ENCODE data around the gene CTNNA3. TPM values are rescaled to one million over a fixed set of nuclear protein-coding genes. Genes with fewer than 3 reads are reported as not detected.

CTNNA3 gene
- total RNA-seq, 1 donor from 2014 or later: 3.3 TPM

DNA sequence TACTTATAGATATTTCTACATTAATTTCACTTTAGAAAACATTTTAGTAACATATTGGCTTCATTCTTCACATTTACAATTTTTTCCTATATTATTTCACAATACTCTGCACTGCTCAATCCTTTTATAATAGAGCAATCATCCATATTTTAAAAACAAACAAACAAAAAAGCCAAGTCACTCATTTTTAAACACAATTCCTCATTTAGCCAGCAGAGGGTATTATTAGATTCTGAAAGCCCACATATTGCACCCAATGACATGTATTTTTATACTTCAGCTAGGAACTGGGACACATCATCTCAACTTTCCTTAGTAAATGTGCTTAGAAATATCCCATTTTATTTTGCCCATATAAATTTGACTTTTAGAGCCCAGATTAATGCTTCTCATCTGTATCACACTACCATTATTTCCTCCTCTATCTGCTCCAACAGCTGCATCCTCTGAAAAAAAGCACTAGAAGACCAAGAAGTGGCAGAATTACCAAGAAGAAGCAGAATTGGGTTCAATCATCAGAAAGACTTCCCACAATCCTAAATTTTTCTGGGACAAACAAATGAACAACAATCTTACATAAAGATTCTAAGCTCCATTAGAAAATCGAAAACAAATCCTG, 29.5 kb downstream of the CTNNA3 start:
- no peak overlapping the region for H3K4me3 Mint-ChIP-seq (ENCODE audit: unreplicated experiment)
- TF ChIP-seq, protein P1, sequence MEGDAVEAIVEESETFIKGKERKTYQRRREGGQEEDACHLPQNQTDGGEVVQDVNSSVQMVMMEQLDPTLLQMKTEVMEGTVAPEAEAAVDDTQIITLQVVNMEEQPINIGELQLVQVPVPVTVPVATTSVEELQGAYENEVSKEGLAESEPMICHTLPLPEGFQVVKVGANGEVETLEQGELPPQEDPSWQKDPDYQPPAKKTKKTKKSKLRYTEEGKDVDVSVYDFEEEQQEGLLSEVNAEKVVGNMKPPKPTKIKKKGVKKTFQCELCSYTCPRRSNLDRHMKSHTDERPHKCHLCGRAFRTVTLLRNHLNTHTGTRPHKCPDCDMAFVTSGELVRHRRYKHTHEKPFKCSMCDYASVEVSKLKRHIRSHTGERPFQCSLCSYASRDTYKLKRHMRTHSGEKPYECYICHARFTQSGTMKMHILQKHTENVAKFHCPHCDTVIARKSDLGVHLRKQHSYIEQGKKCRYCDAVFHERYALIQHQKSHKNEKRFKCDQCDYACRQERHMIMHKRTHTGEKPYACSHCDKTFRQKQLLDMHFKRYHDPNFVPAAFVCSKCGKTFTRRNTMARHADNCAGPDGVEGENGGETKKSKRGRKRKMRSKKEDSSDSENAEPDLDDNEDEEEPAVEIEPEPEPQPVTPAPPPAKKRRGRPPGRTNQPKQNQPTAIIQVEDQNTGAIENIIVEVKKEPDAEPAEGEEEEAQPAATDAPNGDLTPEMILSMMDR (IDR thresholded peaks at IDR 0.05; ENCODE audit: partially characterized antibody, unreplicated experiment): peak; percentile 57
- H3K27me3 Mint-ChIP-seq (ENCODE audit: unreplicated experiment): no peaks in the 10 kb centered on the region
- no peaks in the 10 kb centered on the region for H3K36me3 Mint-ChIP-seq (ENCODE audit: unreplicated experiment)
- peaks cover 21% of the 10 kb centered on the region for H3K4me1 Mint-ChIP-seq (ENCODE audit: low read depth, unreplicated experiment)
- peak overlapping the region; percentile 39 for H3K27ac Mint-ChIP-seq (ENCODE audit: unreplicated experiment)
- no peak for DNase-seq
- no peaks in the 10 kb centered on the region for H3K9me3 Mint-ChIP-seq (ENCODE audit: unreplicated experiment)

DNA sequence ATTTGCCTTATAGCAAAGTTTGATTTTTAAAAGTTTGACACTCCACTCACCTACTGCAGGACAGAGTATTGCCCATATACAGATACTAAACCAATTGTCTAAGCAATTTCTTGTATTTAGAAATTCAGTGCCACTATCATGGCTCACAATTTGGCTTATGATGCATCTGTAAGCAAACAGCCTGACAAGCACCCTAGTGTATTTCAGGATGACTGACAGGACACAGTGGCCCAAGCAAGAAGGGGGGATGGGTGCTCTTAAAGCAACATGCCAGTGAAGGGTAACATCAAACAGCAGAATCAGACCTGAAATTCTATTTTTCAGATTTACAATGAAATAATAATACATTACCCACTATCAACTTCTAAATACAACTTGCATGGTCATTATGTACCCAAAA, 30.5 kb downstream of the CTNNA3 start:
- H3K27me3 Mint-ChIP-seq (ENCODE audit: unreplicated experiment): no peaks in the 10 kb centered on the region
- no peaks in the 10 kb centered on the region for H3K36me3 Mint-ChIP-seq (ENCODE audit: unreplicated experiment)
- TF ChIP-seq, protein P1 (IDR thresholded peaks at IDR 0.05; ENCODE audit: partially characterized antibody, unreplicated experiment): no peak
- H3K9me3 Mint-ChIP-seq (ENCODE audit: unreplicated experiment): no peaks in the 10 kb centered on the region
- H3K27ac Mint-ChIP-seq (ENCODE audit: unreplicated experiment): peak overlapping the region; percentile 5
- H3K4me3 Mint-ChIP-seq (ENCODE audit: unreplicated experiment): peak overlapping the region; percentile 50
- peak; percentile 41 for DNase-seq
- H3K4me1 Mint-ChIP-seq (ENCODE audit: low read depth, unreplicated experiment): peaks cover 21% of the 10 kb centered on the region

DNA sequence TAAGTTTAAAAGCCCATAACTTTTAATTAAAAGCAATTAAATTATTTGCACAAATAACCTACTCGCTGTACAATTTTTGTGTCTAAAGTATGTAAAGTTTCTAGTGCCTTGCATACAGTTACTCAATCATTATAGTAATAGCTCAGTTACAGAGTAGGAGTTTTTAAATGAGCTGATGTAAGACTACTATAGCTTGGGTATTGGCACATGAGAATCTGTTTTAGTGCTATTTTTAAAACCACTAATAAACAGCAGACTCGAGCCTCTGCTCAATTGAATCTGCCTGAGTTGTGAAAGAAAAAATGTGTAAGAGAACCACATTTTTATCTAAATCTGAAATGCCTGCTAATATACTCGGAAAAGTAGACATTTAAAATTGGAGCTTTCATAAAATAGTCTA, 31.1 kb downstream of the CTNNA3 start:
- Mint-ChIP-seq H3K4me3 (ENCODE audit: unreplicated experiment) (no peak overlapping the region), H3K27ac (ENCODE audit: unreplicated experiment) (no peak overlapping the region), H3K27me3 (ENCODE audit: unreplicated experiment) (no peaks in the 10 kb centered on the region), H3K4me1 (ENCODE audit: low read depth, unreplicated experiment) (peaks cover 21% of the 10 kb centered on the region), H3K9me3 (ENCODE audit: unreplicated experiment) (no peaks in the 10 kb centered on the region), H3K36me3 (ENCODE audit: unreplicated experiment) (no peaks in the 10 kb centered on the region)
- DNase-seq: no peak
- TF ChIP-seq, protein P1 (IDR thresholded peaks at IDR 0.05; ENCODE audit: partially characterized antibody, unreplicated experiment): no peak

DNA sequence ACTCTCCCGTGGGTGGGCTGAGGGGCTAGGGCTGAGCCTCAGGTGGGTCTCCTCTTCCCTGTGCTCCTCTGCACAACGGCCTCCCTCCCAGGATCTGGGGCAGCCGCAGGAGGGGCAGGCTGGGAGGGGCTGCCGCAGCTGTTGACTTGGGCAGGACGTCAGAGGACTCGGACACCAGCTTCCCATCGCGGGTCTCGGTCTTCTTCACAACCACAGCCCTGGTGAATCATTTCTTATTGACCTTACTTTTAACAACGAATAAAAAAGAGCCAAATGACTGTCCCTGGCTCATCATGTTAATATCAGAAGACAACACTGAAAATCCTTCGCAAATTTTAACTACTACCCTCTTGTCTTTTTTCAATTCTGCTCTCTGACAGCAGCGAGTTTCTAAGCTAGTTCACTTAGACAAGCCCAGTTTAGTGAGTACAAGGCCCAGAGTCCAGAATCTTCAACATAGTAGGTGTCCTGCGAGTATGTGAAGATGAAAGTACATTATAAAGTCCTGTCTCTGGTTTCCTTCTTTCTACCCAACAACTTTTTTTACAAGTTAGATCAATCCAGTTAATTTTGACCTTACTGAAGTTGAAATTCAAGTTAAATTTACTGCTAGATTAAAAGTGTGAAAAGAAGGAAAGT, 32.4 kb downstream of the CTNNA3 start:
- H3K9me3 Mint-ChIP-seq (ENCODE audit: unreplicated experiment): no peaks in the 10 kb centered on the region
- no peak overlapping the region for H3K4me3 Mint-ChIP-seq (ENCODE audit: unreplicated experiment)
- H3K27me3 Mint-ChIP-seq (ENCODE audit: unreplicated experiment): no peaks in the 10 kb centered on the region
- H3K4me1 Mint-ChIP-seq (ENCODE audit: low read depth, unreplicated experiment): peaks cover 21% of the 10 kb centered on the region
- TF ChIP-seq, protein P1 (IDR thresholded peaks at IDR 0.05; ENCODE audit: partially characterized antibody, unreplicated experiment): no peak
- peak; percentile 15 for DNase-seq
- no peak overlapping the region for H3K27ac Mint-ChIP-seq (ENCODE audit: unreplicated experiment)
- H3K36me3 Mint-ChIP-seq (ENCODE audit: unreplicated experiment): no peaks in the 10 kb centered on the region

DNA sequence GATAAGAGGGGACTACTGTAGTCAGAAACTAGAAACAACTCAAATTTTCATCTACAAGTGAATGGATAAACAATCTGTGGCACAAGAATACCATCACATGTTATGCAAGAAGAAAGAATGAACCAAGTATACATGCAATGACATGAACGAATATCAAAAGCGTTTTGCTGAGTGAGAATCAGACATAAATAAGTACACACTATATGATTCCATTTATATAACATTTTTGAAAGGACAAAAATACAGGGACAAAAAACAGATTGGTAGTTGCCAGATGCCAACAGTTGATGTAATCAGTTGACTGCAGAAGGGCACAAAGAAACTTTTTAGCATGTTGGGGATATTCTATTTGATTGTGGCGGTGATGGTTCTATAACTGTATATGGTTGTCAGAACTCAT, 33.6 kb downstream of the CTNNA3 start:
- Mint-ChIP-seq H3K4me3 (ENCODE audit: unreplicated experiment) (no peak overlapping the region), H3K36me3 (ENCODE audit: unreplicated experiment) (no peaks in the 10 kb centered on the region), H3K27ac (ENCODE audit: unreplicated experiment) (no peak overlapping the region), H3K9me3 (ENCODE audit: unreplicated experiment) (no peaks in the 10 kb centered on the region), H3K4me1 (ENCODE audit: low read depth, unreplicated experiment) (peaks cover 28% of the 10 kb centered on the region), H3K27me3 (ENCODE audit: unreplicated experiment) (no peaks in the 10 kb centered on the region)
- TF ChIP-seq, protein P1 (IDR thresholded peaks at IDR 0.05; ENCODE audit: partially characterized antibody, unreplicated experiment): no peak
- DNase-seq: no peak
